H9 (cell line): Measurements from ENCODE around the gene ELFN2. TPM values are rescaled to one million over a fixed set of nuclear protein-coding genes. Genes with fewer than 3 reads are reported as not detected.

Source experiments
- DNase-seq: peaks from one replicate; pipeline ENCODE4 v3.0.0-alpha.2; 2017
- H2AFZ ChIP-seq: one replicate; pipeline ENCODE4 v1.6.1; 2013; ENCODE audit warnings: mild to moderate bottlenecking, low read length, control low read depth, moderate library complexity
- H2AK5ac ChIP-seq: 2 replicates; pipeline ENCODE4 v1.6.1; 2013; ENCODE audit warnings: low read length, control low read depth, mixed read lengths; ENCODE audit not compliant: insufficient read length
- H2BK120ac ChIP-seq: one replicate; pipeline ENCODE4 v1.6.1; 2013; ENCODE audit warnings: low read depth, mild to moderate bottlenecking, low read length, control low read depth, inconsistent platforms; ENCODE audit not compliant: poor library complexity, severe bottlenecking
- H2BK12ac ChIP-seq: 2 replicates; pipeline ENCODE4 v1.6.1; 2013; ENCODE audit warnings: low read length, control low read depth, mixed read lengths, low read depth; ENCODE audit not compliant: insufficient read length
- H2BK15ac ChIP-seq: 2 replicates; pipeline ENCODE4 v1.6.1; 2013; ENCODE audit warnings: low read depth, low read length, control low read depth
- H2BK20ac ChIP-seq: one replicate; pipeline ENCODE4 v1.6.1; 2013; ENCODE audit warnings: low read depth, mild to moderate bottlenecking, low read length, control low read depth, inconsistent platforms; ENCODE audit not compliant: poor library complexity, severe bottlenecking
- H2BK5ac ChIP-seq: 2 replicates; pipeline ENCODE4 v1.6.1; 2013; ENCODE audit warnings: low read length, control low read depth, mixed read lengths; ENCODE audit not compliant: insufficient read length
- H3K14ac ChIP-seq: 2 replicates; pipeline ENCODE4 v1.6.1; 2013; ENCODE audit warnings: low read length, control low read depth; ENCODE audit not compliant: insufficient read depth
- H3K18ac ChIP-seq: 2 replicates; pipeline ENCODE4 v1.6.1; 2013; ENCODE audit warnings: low read depth, mild to moderate bottlenecking, mixed read lengths, low read length, control low read depth; ENCODE audit not compliant: insufficient read length
- H3K23ac ChIP-seq: 2 replicates; pipeline ENCODE4 v1.6.1; 2013; ENCODE audit warnings: low read length, control low read depth, mixed read lengths, low read depth; ENCODE audit not compliant: insufficient read length
- H3K23me2 ChIP-seq: 2 replicates; pipeline ENCODE4 v1.6.1; 2013; ENCODE audit warnings: low read depth, mild to moderate bottlenecking, mixed read lengths, low read length, control low read depth; ENCODE audit not compliant: insufficient read length, poor library complexity, severe bottlenecking
- H3K27ac ChIP-seq: 2 replicates; pipeline ENCODE4 v1.5.1; 2013; ENCODE audit warnings: low read length, control low read depth, mixed read lengths, low read depth; ENCODE audit not compliant: insufficient read length
- H3K27me3 ChIP-seq: 2 replicates; pipeline ENCODE4 v1.6.1; 2013; ENCODE audit warnings: low read length, control low read depth, inconsistent platforms; ENCODE audit not compliant: insufficient read depth
- H3K4ac ChIP-seq: 2 replicates; pipeline ENCODE4 v1.6.1; 2013; ENCODE audit warnings: low read depth, mild to moderate bottlenecking, control low read depth, inconsistent platforms, low read length, moderate library complexity
- H3K4me1 ChIP-seq: 2 replicates; pipeline ENCODE4 v1.6.1; 2013; ENCODE audit warnings: low read length, control low read depth, inconsistent platforms; ENCODE audit not compliant: insufficient read depth
- H3K4me2 ChIP-seq: 2 replicates; pipeline ENCODE4 v1.6.1; 2013; ENCODE audit warnings: low read length, control low read depth, mixed read lengths; ENCODE audit not compliant: insufficient read length, insufficient read depth
- H3K56ac ChIP-seq: 2 replicates; pipeline ENCODE4 v1.6.1; 2013; ENCODE audit warnings: low read depth, mild to moderate bottlenecking, mixed read lengths, low read length, control low read depth; ENCODE audit not compliant: insufficient read length
- H3K79me1 ChIP-seq: 2 replicates; pipeline ENCODE4 v1.6.1; 2013; ENCODE audit warnings: low read depth, mild to moderate bottlenecking, moderate library complexity, low read length, control low read depth, inconsistent platforms; ENCODE audit not compliant: insufficient read depth, poor library complexity, severe bottlenecking
- H3K79me2 ChIP-seq: 2 replicates; pipeline ENCODE4 v1.6.1; 2013; ENCODE audit warnings: low read length, control low read depth, inconsistent platforms; ENCODE audit not compliant: insufficient read depth
- H3K9ac ChIP-seq: 2 replicates; pipeline ENCODE4 v1.6.1; 2013; ENCODE audit warnings: low read length, control low read depth, mixed read lengths; ENCODE audit not compliant: insufficient read length; ENCODE audit errors: extremely low read depth
- H3K9me3 ChIP-seq: one replicate; pipeline ENCODE4 v1.6.1; 2013; ENCODE audit warnings: low read depth, low read length, inconsistent platforms; ENCODE audit not compliant: control insufficient read depth
- H3T11ph ChIP-seq: one replicate; pipeline ENCODE4 v1.6.1; 2013; ENCODE audit warnings: mild to moderate bottlenecking, low read length, control low read depth, inconsistent platforms
- H4K20me1 ChIP-seq: one replicate; pipeline ENCODE4 v1.6.1; 2013; ENCODE audit not compliant: control insufficient read depth, insufficient read length, insufficient read depth
- H4K5ac ChIP-seq: 2 replicates; pipeline ENCODE4 v1.6.1; 2013; ENCODE audit warnings: low read depth, mild to moderate bottlenecking, mixed read lengths, low read length, control low read depth; ENCODE audit not compliant: insufficient read length
- H4K8ac ChIP-seq: replicated peaks from 2 replicates; pipeline ENCODE4 v1.6.1; 2013; ENCODE audit warnings: low read length, control low read depth, mixed read lengths, low read depth; ENCODE audit not compliant: insufficient read length
- H4K91ac ChIP-seq: 2 replicates; pipeline ENCODE4 v1.6.1; 2013; ENCODE audit warnings: low read depth, mild to moderate bottlenecking, moderate library complexity, mixed read lengths, low read length, control low read depth; ENCODE audit not compliant: insufficient read length
- H3K27ac Mint-ChIP-seq, 3 experiments: 2 replicates in 2 of 3; 3 replicates in 1 of 3; pipeline ENCODE4 v1.8.0; 2020 to 2021; ENCODE audit warnings: mixed read lengths in 3 of 3, mild to moderate bottlenecking in 1 of 3, moderate library complexity in 1 of 3
- H3K27me3 Mint-ChIP-seq: 2 replicates; pipeline ENCODE4 v1.8.0; 2021; ENCODE audit warnings: low read depth, mild to moderate bottlenecking, moderate library complexity, mixed read lengths
- H3K36me3 Mint-ChIP-seq, 3 experiments: 2 replicates in 2 of 3; 3 replicates in 1 of 3; pipeline ENCODE4 v1.8.0; 2020 to 2021; ENCODE audit warnings: low read depth in 3 of 3, mixed read lengths in 3 of 3; ENCODE audit not compliant: insufficient read depth in 1 of 3
- H3K4me1 Mint-ChIP-seq, 2 experiments: 2 replicates each; pipeline ENCODE4 v1.8.0; 2020; ENCODE audit warnings: mixed read lengths in 2 of 2
- H3K4me3 Mint-ChIP-seq, 2 experiments: 2 replicates in 1 of 2; 3 replicates in 1 of 2; pipeline ENCODE4 v1.8.0; 2020 to 2021; ENCODE audit warnings: mild to moderate bottlenecking in 2 of 2, mixed read lengths in 2 of 2, moderate library complexity in 1 of 2
- H3K9me3 Mint-ChIP-seq, 2 experiments: 2 replicates in 1 of 2; 3 replicates in 1 of 2; pipeline ENCODE4 v1.8.0; 2020; ENCODE audit warnings: mild to moderate bottlenecking in 2 of 2, mixed read lengths in 2 of 2, moderate library complexity in 1 of 2
- CTCF ChIP-seq: fragments of 200-600 bp; sonication (generic); conservative IDR thresholded peaks from 3 replicates; pipeline ENCODE4 v1.8.0; 2021; ENCODE audit warnings: antibody characterized with exemption, mild to moderate bottlenecking
- WGBS: extraction: QIAGEN DNeasy Blood & Tissue Kit; methylation state at CpG from one replicate; pipeline ENCODE4 v1.1.7; 2013; ENCODE audit warnings: missing lambda C conversion rate, low lambda C conversion rate, mixed read lengths; ENCODE audit not compliant: insufficient read length; ENCODE audit errors: extremely low coverage; 5-methylcytosine and 5-hydroxymethylcytosine counted together
- total RNA-seq: library from RNA; stranded (reverse); gene quantifications from 2 replicates; pipeline ENCODE4 v1.2.1, GENCODE V29; 2021

Gene ELFN2
- total RNA-seq, 1 experiment from 2014 or later: 0.70 TPM

GRCh38 chr22:37375801-37376200 lies 51.5 kb downstream of the ELFN2 start:
- H3K23ac ChIP-seq: no peak overlapping the region
- no peaks in the 10 kb centered on the region for H3K9me3 ChIP-seq
- Mint-ChIP-seq H3K27me3 (peaks cover 8% of the 10 kb centered on the region), H3K4me3 (no peak overlapping the region), H3K4me1 (peaks cover 0 to 5% of the 10 kb centered on the region in 2 experiments; a peak in 2 of 4 replicates), H3K27ac (no peak overlapping the region), H3K9me3 (no peaks in the 10 kb centered on the region), H3K36me3 (no peaks in the 10 kb centered on the region)
- no peaks in the 10 kb centered on the region for H3K4me1 ChIP-seq
- no peaks in the 10 kb centered on the region for H3K79me1 ChIP-seq
- no peak for DNase-seq
- no peak overlapping the region for H2BK20ac ChIP-seq
- no peak overlapping the region for H4K8ac ChIP-seq
- H2AK5ac ChIP-seq: no peak overlapping the region
- no peaks in the 10 kb centered on the region for H4K20me1 ChIP-seq
- no peaks in the 10 kb centered on the region for H3K27me3 ChIP-seq
- no peak overlapping the region for H3K4me2 ChIP-seq
- no peak overlapping the region for H3K4ac ChIP-seq
- H2AFZ ChIP-seq: no peak overlapping the region
- H3K27ac ChIP-seq: no peak overlapping the region
- H4K5ac ChIP-seq: no peak overlapping the region
- H2BK15ac ChIP-seq: no peak overlapping the region
- H4K91ac ChIP-seq: no peak overlapping the region
- no peak overlapping the region for H3K14ac ChIP-seq
- no peak overlapping the region for H2BK12ac ChIP-seq
- H3K9ac ChIP-seq: no peak overlapping the region
- H3K18ac ChIP-seq: no peak overlapping the region
- no peak overlapping the region for H3T11ph ChIP-seq
- no peak for TF ChIP-seq CTCF
- H2BK5ac ChIP-seq: no peak overlapping the region
- no peak overlapping the region for H2BK120ac ChIP-seq
- H3K56ac ChIP-seq: no peak overlapping the region
- H3K23me2 ChIP-seq: no peaks in the 10 kb centered on the region
- H3K79me2 ChIP-seq: no peaks in the 10 kb centered on the region
- WGBS: no CpG with 5 or more reads among the region's 8 CpGs
